IMR-90 (cell line): ENCODE measurements around the gene AGAP1. TPM values are rescaled to one million over a fixed set of nuclear protein-coding genes. Genes with fewer than 3 reads are reported as not detected.

Experiments
- ATAC-seq: fragments of 200-7000 bp; cut with Tn5 transposase; 2 replicates; pipeline ENCODE4 v1.9.1; 2020; ENCODE audit warnings: low read depth, mild to moderate bottlenecking, moderate library complexity
- BruUV-seq: library from RNA; stranded (reverse); fragments of 400-500 nt; replicated peaks from 2 replicates; lab custom pipeline; 2021; lab: Mats Ljungman, UMichigan
- CTCF ChIA-PET: fragments of 300-600 bp; formaldehyde crosslinking; extraction: SDS; loops from one replicate; lab custom pipeline; 2021; ENCODE audit warnings: antibody characterized with exemption; lab: Yijun Ruan, JAX
- POLR2A ChIA-PET: fragments of 300-600 bp; sonication (Branson Sonifier 250); formaldehyde crosslinking; loops from one replicate; lab custom pipeline; 2022; ENCODE audit warnings: antibody characterized with exemption; ENCODE audit not compliant: unreplicated experiment; lab: Charles Lee
- DNase-seq: peaks from one replicate; pipeline ENCODE4 v3.0.0; 2013
- H2AFZ ChIP-seq: replicated peaks from 2 replicates; pipeline ENCODE3; 2013; ENCODE audit warnings: low read length, mild to moderate bottlenecking; ENCODE audit not compliant: poor library complexity
- H2AK5ac ChIP-seq: 2 replicates; pipeline ENCODE4 v1.6.1; 2013; ENCODE audit warnings: low read depth, low read length, inconsistent platforms
- H2AK9ac ChIP-seq: replicated peaks from 2 replicates; pipeline ENCODE3; 2013; ENCODE audit warnings: mild to moderate bottlenecking, low read depth, low read length, moderate library complexity; ENCODE audit not compliant: poor library complexity
- H2BK120ac ChIP-seq: 2 replicates; pipeline ENCODE4 v1.6.1; 2013; ENCODE audit warnings: low read depth, low read length, inconsistent platforms
- H2BK15ac ChIP-seq: 3 replicates; pipeline ENCODE4 v1.6.1; 2013; ENCODE audit warnings: low read depth, low read length, inconsistent platforms
- H2BK20ac ChIP-seq: 2 replicates; pipeline ENCODE4 v1.6.1; 2013; ENCODE audit warnings: low read depth, mild to moderate bottlenecking, inconsistent platforms, low read length, moderate library complexity
- H2BK5ac ChIP-seq: 2 replicates; pipeline ENCODE4 v1.6.1; 2013; ENCODE audit warnings: mild to moderate bottlenecking, low read depth, low read length, inconsistent platforms; ENCODE audit not compliant: poor library complexity, severe bottlenecking
- H3K14ac ChIP-seq: replicated peaks from 2 replicates; pipeline ENCODE4 v1.6.1; 2013; ENCODE audit warnings: low read depth, low read length, inconsistent platforms
- H3K18ac ChIP-seq: 2 replicates; pipeline ENCODE4 v1.6.1; 2013; ENCODE audit warnings: low read depth, low read length, control low read depth
- H3K23ac ChIP-seq: 2 replicates; pipeline ENCODE4 v1.6.1; 2013; ENCODE audit warnings: low read depth, low read length, inconsistent platforms
- H3K27ac ChIP-seq: 2 replicates; pipeline ENCODE4 v1.5.1; 2013; ENCODE audit warnings: mild to moderate bottlenecking, control low read depth, low read length; ENCODE audit not compliant: insufficient read depth
- H3K27me3 ChIP-seq: 2 replicates; pipeline ENCODE4 v1.6.1; 2013; ENCODE audit warnings: low read length; ENCODE audit not compliant: control insufficient read depth, insufficient read depth
- H3K36me3 ChIP-seq: 2 replicates; pipeline ENCODE4 v1.6.1; 2013; ENCODE audit warnings: low read length, mixed read lengths; ENCODE audit not compliant: control insufficient read depth, insufficient read depth
- H3K4ac ChIP-seq: 2 replicates; pipeline ENCODE4 v1.6.1; 2013; ENCODE audit warnings: low read depth, low read length, inconsistent platforms
- H3K4me1 ChIP-seq: 2 replicates; pipeline ENCODE4 v1.6.1; 2013; ENCODE audit warnings: low read length, mixed read lengths; ENCODE audit not compliant: control insufficient read depth, insufficient read depth
- H3K4me2 ChIP-seq: 2 replicates; pipeline ENCODE4 v1.6.1; 2013; ENCODE audit warnings: low read depth, mild to moderate bottlenecking, control low read depth, low read length, moderate library complexity
- H3K4me3 ChIP-seq: 2 replicates; pipeline ENCODE4 v1.5.1; 2013; ENCODE audit warnings: low read depth, mild to moderate bottlenecking, control low read depth, low read length, moderate library complexity; ENCODE audit not compliant: insufficient read depth
- H3K56ac ChIP-seq: 2 replicates; pipeline ENCODE4 v1.6.1; 2013; ENCODE audit warnings: low read length, inconsistent platforms; ENCODE audit not compliant: insufficient read depth; ENCODE audit errors: extremely low read depth
- H3K79me1 ChIP-seq, 2 experiments: 2 replicates each; pipeline ENCODE4 v1.6.1; 2013; ENCODE audit warnings: low read length in 2 of 2, inconsistent platforms in 1 of 2, low read depth in 1 of 2
- H3K9ac ChIP-seq: 2 replicates; pipeline ENCODE4 v1.6.1; 2013; ENCODE audit warnings: low read depth, low read length, control low read depth
- H3K9me1 ChIP-seq: 2 replicates; pipeline ENCODE4 v1.6.1; 2013; ENCODE audit warnings: low read length, inconsistent platforms; ENCODE audit not compliant: insufficient read depth
- H3K9me3 ChIP-seq: 2 replicates; pipeline ENCODE4 v1.6.1; 2013; ENCODE audit warnings: low read length; ENCODE audit not compliant: control insufficient read depth, insufficient read depth
- H4K20me1 ChIP-seq: 2 replicates; pipeline ENCODE4 v1.6.1; 2013; ENCODE audit warnings: low read length, inconsistent platforms; ENCODE audit not compliant: insufficient read depth
- H4K5ac ChIP-seq: 2 replicates; pipeline ENCODE4 v1.6.1; 2013; ENCODE audit warnings: mild to moderate bottlenecking, low read depth, low read length, control low read depth
- H4K8ac ChIP-seq, 2 experiments: 2 replicates each; pipeline ENCODE4 v1.6.1; 2013; ENCODE audit warnings: low read depth in 2 of 2, low read length in 2 of 2, control low read depth in 1 of 2, inconsistent platforms in 1 of 2
- H4K91ac ChIP-seq: 2 replicates; pipeline ENCODE4 v1.6.1; 2013; ENCODE audit warnings: low read depth, low read length, inconsistent platforms; ENCODE audit not compliant: insufficient read depth
- BHLHE40 ChIP-seq: fragments of 150-350 bp; IDR thresholded peaks from 2 replicates; pipeline ENCODE4 v1.6.1; 2016; ENCODE audit warnings: mild to moderate bottlenecking, low read depth, low read length
- WGBS, 2 experiments: methylation state at CpG; one replicate each; pipeline versions ENCODE4 v1.1.5 to v1.1.7; 2013; ENCODE audit warnings: missing lambda C conversion rate in 2 of 2; ENCODE audit not compliant: insufficient read length in 1 of 2; ENCODE audit errors: extremely low coverage in 2 of 2; 5-methylcytosine and 5-hydroxymethylcytosine counted together
- dilution Hi-C: fragments of 300-500 bp; cut with HindIII; formaldehyde crosslinking; loops from one replicate; pipeline ENCODE4 v1.14.3; 2018; ENCODE audit warnings: low sequenced_read_pairs; ENCODE audit not compliant: unreplicated experiment
- in situ Hi-C: fragments of 300-500 bp; cut with MboI; formaldehyde crosslinking; loops from 3 replicates; pipeline ENCODE4 v1.14.3; 2019; ENCODE audit warnings: low sequenced_read_pairs, inconsistent platforms, mixed read lengths
- intact Hi-C: fragments of 100-400 bp; cut with micrococcal nuclease; formaldehyde crosslinking; loops from 2 replicates; pipeline ENCODE4 v1.10.0; 2022
- polyA plus RNA-seq, 3 experiments: library from polyadenylated mRNA; depleted of rRNA; stranded (reverse); fragments of >200 nt; gene quantifications; 2 replicates each; pipeline ENCODE4 v1.2.3, GENCODE V29; 2012; ENCODE audit warnings: low replicate concordance in 1 of 3
- total RNA-seq: library from RNA; depleted of rRNA; stranded (reverse); fragments of >200 nt; gene quantifications from 2 replicates; pipeline ENCODE4 v1.2.3, GENCODE V29; 2012
- TF ChIP-seq, protein P1 (sequence below): conservative IDR thresholded peaks from 2 replicates; pipeline ENCODE4 v1.5.1; 2012; ENCODE audit warnings: mild to moderate bottlenecking, low read depth, low read length, improper control_type of control experiment
- TF ChIP-seq, protein P2 (sequence below): fragments of 150-350 bp; IDR thresholded peaks from 2 replicates; pipeline ENCODE4 v1.6.1; 2017; ENCODE audit warnings: mild to moderate bottlenecking, antibody characterized with exemption, low read length, low read depth

Gene AGAP1
- total and polyA plus RNA-seq, 2 of the 4 experiments (the other 2 are of a cell fraction) = 15.1 to 16.4 TPM

DNA sequence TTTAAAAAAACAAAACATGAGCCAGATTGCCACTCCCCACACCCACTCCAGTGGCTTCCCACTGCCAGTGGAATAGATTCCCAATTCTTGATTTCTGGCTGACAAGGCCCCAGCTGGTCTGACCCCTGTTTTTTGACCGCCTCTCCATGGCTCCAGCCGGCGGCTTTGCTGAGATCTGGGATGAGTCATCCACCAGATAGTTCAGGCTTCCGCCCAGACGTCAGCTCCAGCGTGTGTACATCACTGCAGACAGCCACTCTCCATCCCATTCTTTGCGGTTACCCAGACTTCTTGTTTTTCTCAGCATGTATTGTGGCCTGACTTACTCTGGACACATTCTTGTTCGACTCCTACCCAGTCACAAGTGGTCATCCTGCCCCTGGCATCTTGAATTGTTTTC, 446.5 kb downstream of the AGAP1 start (continued):
- TF ChIP-seq, protein P1, sequence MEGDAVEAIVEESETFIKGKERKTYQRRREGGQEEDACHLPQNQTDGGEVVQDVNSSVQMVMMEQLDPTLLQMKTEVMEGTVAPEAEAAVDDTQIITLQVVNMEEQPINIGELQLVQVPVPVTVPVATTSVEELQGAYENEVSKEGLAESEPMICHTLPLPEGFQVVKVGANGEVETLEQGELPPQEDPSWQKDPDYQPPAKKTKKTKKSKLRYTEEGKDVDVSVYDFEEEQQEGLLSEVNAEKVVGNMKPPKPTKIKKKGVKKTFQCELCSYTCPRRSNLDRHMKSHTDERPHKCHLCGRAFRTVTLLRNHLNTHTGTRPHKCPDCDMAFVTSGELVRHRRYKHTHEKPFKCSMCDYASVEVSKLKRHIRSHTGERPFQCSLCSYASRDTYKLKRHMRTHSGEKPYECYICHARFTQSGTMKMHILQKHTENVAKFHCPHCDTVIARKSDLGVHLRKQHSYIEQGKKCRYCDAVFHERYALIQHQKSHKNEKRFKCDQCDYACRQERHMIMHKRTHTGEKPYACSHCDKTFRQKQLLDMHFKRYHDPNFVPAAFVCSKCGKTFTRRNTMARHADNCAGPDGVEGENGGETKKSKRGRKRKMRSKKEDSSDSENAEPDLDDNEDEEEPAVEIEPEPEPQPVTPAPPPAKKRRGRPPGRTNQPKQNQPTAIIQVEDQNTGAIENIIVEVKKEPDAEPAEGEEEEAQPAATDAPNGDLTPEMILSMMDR = no peak

DNA sequence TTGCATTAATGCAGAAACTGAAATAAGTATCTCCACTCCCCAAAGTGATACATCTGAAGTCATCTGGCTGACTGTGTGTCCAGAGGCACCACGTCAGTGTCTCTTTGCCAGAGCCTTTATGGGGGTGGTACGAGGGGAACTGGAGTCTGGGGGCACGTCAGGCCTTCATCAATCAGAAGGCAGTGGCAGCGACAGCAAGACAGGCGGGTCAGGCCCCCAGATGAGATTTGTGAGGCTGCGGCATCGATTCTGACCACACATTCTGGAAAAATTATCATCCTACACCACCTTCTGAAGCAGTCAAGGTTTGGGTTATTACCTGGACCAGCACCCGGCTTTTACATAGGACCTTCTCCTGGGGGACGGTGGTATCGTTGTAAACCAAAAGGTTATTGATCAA, 450.7 kb downstream of the AGAP1 start:
- no peaks in the 10 kb centered on the region for H3K27me3 ChIP-seq
- no peak for DNase-seq

More for the DNA sequence above, 450.7 kb downstream of the AGAP1 start:
- Histone ChIP-seq H4K8ac (no peak overlapping the region), H3K14ac (no peak overlapping the region), H2AK9ac (no peak overlapping the region), H3K36me3 (no peaks in the 10 kb centered on the region), H4K5ac (no peak overlapping the region), H3K4ac (no peak overlapping the region), H3K4me2 (no peak overlapping the region), H3K18ac (no peak overlapping the region), H2BK20ac (no peak overlapping the region), H2BK15ac (no peak overlapping the region), H3K56ac (no peak overlapping the region), H2BK120ac (no peak overlapping the region), H2AFZ (no peak overlapping the region), H3K9me1 (peaks cover 10% of the 10 kb centered on the region), H2BK5ac (no peak overlapping the region), H4K20me1 (peaks cover 4% of the 10 kb centered on the region; the same call in 1 of the 2 replicates), H3K4me1 (peaks cover 9% of the 10 kb centered on the region), H3K23ac (no peak overlapping the region), H3K27ac (no peak overlapping the region), H3K79me1 (peaks cover 0 to under 1% of the 10 kb centered on the region in 2 experiments; a peak in 1 of 4 replicates), H3K4me3 (no peak overlapping the region), H3K9me3 (no peaks in the 10 kb centered on the region), H2AK5ac (no peak overlapping the region), H4K91ac (no peak overlapping the region), H3K9ac (no peak overlapping the region)
- ATAC-seq = no peak
- in situ Hi-C loops = no loop called here
- dilution Hi-C loops = no loop called here
- WGBS, 2 experiments = 77% methylated on average over 4 of the region's 10 CpGs; no CpG with 5 or more reads in 1 of the 2 experiments
- TF ChIP-seq BHLHE40 = no peak
- TF ChIP-seq, protein P2, sequence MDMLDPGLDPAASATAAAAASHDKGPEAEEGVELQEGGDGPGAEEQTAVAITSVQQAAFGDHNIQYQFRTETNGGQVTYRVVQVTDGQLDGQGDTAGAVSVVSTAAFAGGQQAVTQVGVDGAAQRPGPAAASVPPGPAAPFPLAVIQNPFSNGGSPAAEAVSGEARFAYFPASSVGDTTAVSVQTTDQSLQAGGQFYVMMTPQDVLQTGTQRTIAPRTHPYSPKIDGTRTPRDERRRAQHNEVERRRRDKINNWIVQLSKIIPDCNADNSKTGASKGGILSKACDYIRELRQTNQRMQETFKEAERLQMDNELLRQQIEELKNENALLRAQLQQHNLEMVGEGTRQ = no peak
- intact Hi-C loops = loop anchor here (10.0 kb wide), 1 partner anchor 230 kb away; no protein-coding TSS in a partner anchor
- POLR2A ChIA-PET = no interaction called here
- CTCF ChIA-PET = interaction anchor here (0.6 kb wide), 1 partner anchor 50 kb away, joined by 4 read pairs; no protein-coding TSS in a partner anchor
- BruUV-seq = no TSS peak
